ENCODE data around the gene SLC1A5. TPM values are rescaled to one million over a fixed set of nuclear protein-coding genes. Genes with fewer than 3 reads are reported as not detected.
"Not testable (repeated sequence)": the region's sequence is repeated elsewhere in the genome, so short reads cannot be mapped to it uniquely, and the experiment has no call there.

SLC1A5 gene
- total RNA-seq, 1 donor from 2014 or later, result 344 TPM

GRCh38 chr19:46772170-46773017 lies 16.0 kb downstream of the SLC1A5 start:
- DNase-seq (ENCODE audit: low spot score), result no peak

GRCh38 chr19:46768746-46769145 lies 19.6 kb downstream of the SLC1A5 start:
- DNase-seq (ENCODE audit: low spot score), result not testable (repeated sequence)

GRCh38 chr19:46766569-46767317 lies 21.7 kb downstream of the SLC1A5 start:
- no peak for DNase-seq (ENCODE audit: low spot score)

GRCh38 chr19:46764817-46765291 lies 23.5 kb downstream of the SLC1A5 start:
- DNase-seq (ENCODE audit: low spot score), result no peak

GRCh38 chr19:46762245-46762890 lies 26.0 kb downstream of the SLC1A5 start:
- DNase-seq (ENCODE audit: low spot score), result no peak

- DNase-seq (ENCODE audit: low spot score), result no peak
Measured at GRCh38 chr19:46761418-46761831, 27.0 kb downstream of the SLC1A5 start.

GRCh38 chr19:46760897-46761296 lies 27.5 kb downstream of the SLC1A5 start:
- DNase-seq (ENCODE audit: low spot score), result not testable (repeated sequence)

GRCh38 chr19:46760363-46760762 lies 28.0 kb downstream of the SLC1A5 start:
- no peak for DNase-seq (ENCODE audit: low spot score)

- DNase-seq (ENCODE audit: low spot score), result no peak
Measured at GRCh38 chr19:46759817-46760333, 28.5 kb downstream of the SLC1A5 start.

- no peak for DNase-seq (ENCODE audit: low spot score)
Measured at GRCh38 chr19:46759206-46759605, 29.2 kb downstream of the SLC1A5 start.

GRCh38 chr19:46756544-46756888 lies 31.9 kb downstream of the SLC1A5 start:
- DNase-seq (ENCODE audit: low spot score), result no peak

- DNase-seq (ENCODE audit: low spot score), result no peak
Measured at GRCh38 chr19:46755853-46756543, 32.4 kb downstream of the SLC1A5 start.

- no peak for DNase-seq (ENCODE audit: low spot score)
Measured at GRCh38 chr19:46755077-46755852, 33.1 kb downstream of the SLC1A5 start.

- no peak for DNase-seq (ENCODE audit: low spot score)
Measured at GRCh38 chr19:46753420-46754155, 34.8 kb downstream of the SLC1A5 start.

- no peak for DNase-seq (ENCODE audit: low spot score)
Measured at GRCh38 chr19:46748325-46749109, 39.9 kb downstream of the SLC1A5 start.

GRCh38 chr19:46746281-46747057 lies 41.9 kb downstream of the SLC1A5 start, which contains the start of gene STRN4:
Gene STRN4 (minus strand): TSS chr19:46746450. CDS start chr19:46746430, 20 bp downstream.
- no peak for DNase-seq (ENCODE audit: low spot score)

- DNase-seq (ENCODE audit: low spot score), result no peak
Measured at GRCh38 chr19:46745521-46746280, 42.7 kb downstream of the SLC1A5 start, which contains the start of gene FKRP. Gene FKRP (plus strand): TSS chr19:46746057. CDS start chr19:46755451, 9,394 bp downstream.

Data from ureter (tissue), 1 donor.